GM21786 (cell line): ENCODE results near the gene CASP8.
A peak's percentile ranks its signal among the peaks of the same experiment; 100 is the strongest.
"Not testable (repeated sequence)": the region's sequence is repeated elsewhere in the genome, so short reads cannot be mapped to it uniquely, and the experiment has no call there.

ENCODE experiments used
- ATAC-seq: cut with Tn5 transposase; IDR thresholded peaks from one replicate; pipeline ENCODE4 v1.9.1; 2021; ENCODE audit not compliant: unreplicated experiment

The CASP8 gene

GRCh38 chr2:201260302-201260800, at the start of gene CASP8:
Gene CASP8 (plus strand): TSS chr2:201260536. CDS start chr2:201266487, 5,951 bp downstream.
- ATAC-seq: peak; percentile 36

GRCh38 chr2:201215963-201216362, 44.4 kb upstream of the CASP8 start:
- ATAC-seq: no peak

- no peak for ATAC-seq
Measured at GRCh38 chr2:201216918-201217317, 43.4 kb upstream of the CASP8 start.

- no peak for ATAC-seq
Measured at GRCh38 chr2:201218780-201219179, 41.6 kb upstream of the CASP8 start.

- ATAC-seq: no peak
Measured at GRCh38 chr2:201219328-201220096, 40.8 kb upstream of the CASP8 start.

GRCh38 chr2:201220102-201220570, 40.2 kb upstream of the CASP8 start:
- ATAC-seq: no peak

GRCh38 chr2:201223089-201224073, 37.0 kb upstream of the CASP8 start:
- ATAC-seq: peak; percentile 95

GRCh38 chr2:201228271-201228911, 31.9 kb upstream of the CASP8 start:
- no peak for ATAC-seq

- ATAC-seq: no peak
Measured at GRCh38 chr2:201228912-201229290, 31.4 kb upstream of the CASP8 start.

- peak; percentile 47 for ATAC-seq
Measured at GRCh38 chr2:201231781-201232466, 28.4 kb upstream of the CASP8 start.

- ATAC-seq: no peak
Measured at GRCh38 chr2:201232467-201232815, 27.9 kb upstream of the CASP8 start.

GRCh38 chr2:201233192-201233811, 27.0 kb upstream of the CASP8 start:
- peak; percentile 87 for ATAC-seq

- ATAC-seq: peak; percentile 9
Measured at GRCh38 chr2:201233812-201234662, 26.3 kb upstream of the CASP8 start.

GRCh38 chr2:201234663-201235135, 25.6 kb upstream of the CASP8 start:
- no peak for ATAC-seq

- no peak for ATAC-seq
Measured at GRCh38 chr2:201235860-201236811, 24.2 kb upstream of the CASP8 start.

GRCh38 chr2:201237486-201238123, 22.7 kb upstream of the CASP8 start:
- ATAC-seq: no peak

GRCh38 chr2:201239167-201239935, 21.0 kb upstream of the CASP8 start:
- ATAC-seq: not testable (repeated sequence)
